ENCODE measurements around the gene MEIS2. TPM values are rescaled to one million over a fixed set of nuclear protein-coding genes. Genes with fewer than 3 reads are reported as not detected.

Gene MEIS2
- total RNA-seq, 1 experiment from 2014 or later: 28.7 TPM

- Mint-ChIP-seq H3K27me3 (ENCODE audit: insufficient read depth, unreplicated experiment) (no peaks in the 10 kb centered on the region), H3K36me3 (ENCODE audit: insufficient read depth, unreplicated experiment) (peaks cover 32% of the 10 kb centered on the region), H3K27ac (ENCODE audit: unreplicated experiment) (peak overlapping the region; percentile 91), H3K9me3 (ENCODE audit: unreplicated experiment) (no peaks in the 10 kb centered on the region), H3K4me3 (ENCODE audit: unreplicated experiment) (peak overlapping the region; percentile 90), H3K4me1 (ENCODE audit: low read depth, unreplicated experiment) (peaks cover 15% of the 10 kb centered on the region)
- Histone ChIP-seq H3K4me1 (peaks cover 4% of the 10 kb centered on the region; the same call in 1 of the 2 replicates), H3K27me3 (replicated peaks; ENCODE audit: control insufficient read depth, insufficient read depth, low read length) (no peaks in the 10 kb centered on the region), H3K36me3 (ENCODE audit: control insufficient read depth, insufficient read depth, low read length) (no peaks in the 10 kb centered on the region), H3K4me3 (ENCODE audit: low read depth, low read length) (peak overlapping the region; percentile 89), H3K9me3 (no peaks in the 10 kb centered on the region)
- ChIA-PET CTCF (no interaction called here), POLR2A (interaction anchor here (0.6 kb wide), 2 partner anchors 200 to 349 kb away, joined by 3 read pairs; no protein-coding TSS in a partner anchor)
- intact Hi-C loops (cut with micrococcal nuclease; ENCODE audit: unreplicated experiment): loop anchor here (1.0 to 5.0 kb wide), 3 partner anchors 85 to 198 kb away; no protein-coding TSS in a partner anchor
- no peak for TF ChIP-seq CTCF (IDR thresholded peaks at IDR 0.05; ENCODE audit: insufficient read depth in 1 of 2, low read depth in 1 of 2, low read length in 1 of 2, severe bottlenecking in 1 of 2, unreplicated experiment in 1 of 2)
- peak in 1 of 2 experiments; percentile 28 for DNase-seq
- TSS peak; percentile 32 for BruUV-seq (replicated peaks)
Measured at GRCh38 chr15:37102305-37103162, 2.2 kb upstream of the MEIS2 start.

GRCh38 chr15:37101980-37102304 is 1.6 kb upstream of the MEIS2 start:
- no peaks in the 10 kb centered on the region for H3K36me3 ChIP-seq (ENCODE audit: control insufficient read depth, insufficient read depth, low read length)
- H3K27ac Mint-ChIP-seq (ENCODE audit: unreplicated experiment): peak overlapping the region; percentile 91
- H3K4me1 Mint-ChIP-seq (ENCODE audit: low read depth, unreplicated experiment): peaks cover 21% of the 10 kb centered on the region
- H3K4me3 ChIP-seq (ENCODE audit: low read depth, low read length): peak overlapping the region; percentile 89
- ChIA-PET CTCF (interaction anchor here (0.7 kb wide), 1 partner anchor 368 kb away, joined by 3 read pairs; no protein-coding TSS in a partner anchor), POLR2A (interaction anchor here (0.6 to 0.9 kb wide), 2 partner anchors 21 to 200 kb away, joined by 3 read pairs; no protein-coding TSS in a partner anchor)
- no TSS peak for BruUV-seq (replicated peaks)
- peak overlapping the region; percentile 90 for H3K4me3 Mint-ChIP-seq (ENCODE audit: unreplicated experiment)
- H3K36me3 Mint-ChIP-seq (ENCODE audit: insufficient read depth, unreplicated experiment): peaks cover 32% of the 10 kb centered on the region
- H3K27me3 ChIP-seq (replicated peaks; ENCODE audit: control insufficient read depth, insufficient read depth, low read length): no peaks in the 10 kb centered on the region
- no peaks in the 10 kb centered on the region for H3K27me3 Mint-ChIP-seq (ENCODE audit: insufficient read depth, unreplicated experiment)
- DNase-seq: no peak
- peaks cover 5% of the 10 kb centered on the region; the same call in 1 of the 2 replicates for H3K4me1 ChIP-seq
- TF ChIP-seq CTCF (IDR thresholded peaks at IDR 0.05; ENCODE audit: insufficient read depth in 1 of 2, low read depth in 1 of 2, low read length in 1 of 2, severe bottlenecking in 1 of 2, unreplicated experiment in 1 of 2): no peak
- H3K9me3 Mint-ChIP-seq (ENCODE audit: unreplicated experiment): no peaks in the 10 kb centered on the region
- intact Hi-C loops (cut with micrococcal nuclease; ENCODE audit: unreplicated experiment): loop anchor here (1.0 to 5.0 kb wide), 5 partner anchors 55 to 219 kb away; no protein-coding TSS in a partner anchor
- no peaks in the 10 kb centered on the region for H3K9me3 ChIP-seq

- no TSS peak for BruUV-seq (replicated peaks)
- H3K27me3 ChIP-seq (replicated peaks; ENCODE audit: control insufficient read depth, insufficient read depth, low read length): no peaks in the 10 kb centered on the region
- H3K4me1 Mint-ChIP-seq (ENCODE audit: low read depth, unreplicated experiment): peaks cover 17% of the 10 kb centered on the region
- peak overlapping the region; percentile 89 for H3K4me3 ChIP-seq (ENCODE audit: low read depth, low read length)
- peak in 1 of 2 experiments; percentile 52 for DNase-seq
- TF ChIP-seq CTCF (IDR thresholded peaks at IDR 0.05; ENCODE audit: insufficient read depth in 1 of 2, low read depth in 1 of 2, low read length in 1 of 2, severe bottlenecking in 1 of 2, unreplicated experiment in 1 of 2): no peak
- intact Hi-C loops (cut with micrococcal nuclease; ENCODE audit: unreplicated experiment): loop anchor here (1.0 to 5.0 kb wide), 5 partner anchors 13 to 218 kb away; no protein-coding TSS in a partner anchor
- peaks cover 30% of the 10 kb centered on the region for H3K36me3 Mint-ChIP-seq (ENCODE audit: insufficient read depth, unreplicated experiment)
- ChIA-PET CTCF (interaction anchor here (0.6 to 1.1 kb wide), 3 partner anchors 189 to 217 kb away, joined by 3 to 5 read pairs (median 4); no protein-coding TSS in a partner anchor), POLR2A (interaction anchor here (0.6 to 1.0 kb wide), 3 partner anchors 12 to 197 kb away, joined by 3 to 6 read pairs (median 3); no protein-coding TSS in a partner anchor)
- peak overlapping the region; percentile 91 for H3K27ac Mint-ChIP-seq (ENCODE audit: unreplicated experiment)
- H3K9me3 Mint-ChIP-seq (ENCODE audit: unreplicated experiment): no peaks in the 10 kb centered on the region
- H3K27me3 Mint-ChIP-seq (ENCODE audit: insufficient read depth, unreplicated experiment): no peaks in the 10 kb centered on the region
- H3K4me1 ChIP-seq: peaks cover 5% of the 10 kb centered on the region; the same call in 1 of the 2 replicates
- H3K36me3 ChIP-seq (ENCODE audit: control insufficient read depth, insufficient read depth, low read length): no peaks in the 10 kb centered on the region
- peak overlapping the region; percentile 90 for H3K4me3 Mint-ChIP-seq (ENCODE audit: unreplicated experiment)
- H3K9me3 ChIP-seq: no peaks in the 10 kb centered on the region
Measured at GRCh38 chr15:37100966-37101215, 542 bp upstream of the MEIS2 start.

Data from Caco-2 (cell line).